ENCODE results near the gene SERGEF.

DNA sequence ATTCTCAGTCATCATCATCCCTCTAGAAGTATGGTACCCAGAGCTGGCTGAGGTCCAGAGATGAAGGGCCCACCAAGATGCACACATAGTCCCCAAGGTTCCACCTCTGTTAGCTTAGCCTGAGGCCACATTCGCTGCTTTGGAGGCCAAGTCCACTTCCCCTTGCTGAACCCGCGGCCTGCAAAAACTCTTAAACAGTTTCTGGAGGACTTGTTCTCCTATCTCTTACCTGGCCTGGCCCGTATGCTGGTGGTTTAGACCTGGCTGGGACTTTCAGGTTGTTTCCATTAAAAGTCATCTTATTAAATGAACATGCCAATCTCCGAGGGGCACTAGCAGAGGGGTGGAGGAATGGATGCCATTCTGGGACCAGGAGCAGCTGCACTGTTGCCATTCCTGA, 213.7 kb downstream of the SERGEF start:
- TF ChIP-seq, protein P1, sequence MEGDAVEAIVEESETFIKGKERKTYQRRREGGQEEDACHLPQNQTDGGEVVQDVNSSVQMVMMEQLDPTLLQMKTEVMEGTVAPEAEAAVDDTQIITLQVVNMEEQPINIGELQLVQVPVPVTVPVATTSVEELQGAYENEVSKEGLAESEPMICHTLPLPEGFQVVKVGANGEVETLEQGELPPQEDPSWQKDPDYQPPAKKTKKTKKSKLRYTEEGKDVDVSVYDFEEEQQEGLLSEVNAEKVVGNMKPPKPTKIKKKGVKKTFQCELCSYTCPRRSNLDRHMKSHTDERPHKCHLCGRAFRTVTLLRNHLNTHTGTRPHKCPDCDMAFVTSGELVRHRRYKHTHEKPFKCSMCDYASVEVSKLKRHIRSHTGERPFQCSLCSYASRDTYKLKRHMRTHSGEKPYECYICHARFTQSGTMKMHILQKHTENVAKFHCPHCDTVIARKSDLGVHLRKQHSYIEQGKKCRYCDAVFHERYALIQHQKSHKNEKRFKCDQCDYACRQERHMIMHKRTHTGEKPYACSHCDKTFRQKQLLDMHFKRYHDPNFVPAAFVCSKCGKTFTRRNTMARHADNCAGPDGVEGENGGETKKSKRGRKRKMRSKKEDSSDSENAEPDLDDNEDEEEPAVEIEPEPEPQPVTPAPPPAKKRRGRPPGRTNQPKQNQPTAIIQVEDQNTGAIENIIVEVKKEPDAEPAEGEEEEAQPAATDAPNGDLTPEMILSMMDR (conservative IDR thresholded peaks at IDR 0.05 in 1 of 2, IDR thresholded peaks at IDR 0.05 in 1 of 2; ENCODE audit: extremely low read depth in 1 of 2, insufficient read depth in 1 of 2, low read depth in 1 of 2, low read length in 2 of 2): no peak
- no peak for TF ChIP-seq EZH2 (IDR thresholded peaks at IDR 0.05; ENCODE audit: borderline replicate concordance, low read length)

Measured in mammary epithelial cell (primary cell).